Measurements from ENCODE around the gene EPN3. TPM values are rescaled to one million over a fixed set of nuclear protein-coding genes. Genes with fewer than 3 reads are reported as not detected.

Gene EPN3
- total RNA-seq, 1 experiment from 2014 or later, result 17.8 TPM

DNA sequence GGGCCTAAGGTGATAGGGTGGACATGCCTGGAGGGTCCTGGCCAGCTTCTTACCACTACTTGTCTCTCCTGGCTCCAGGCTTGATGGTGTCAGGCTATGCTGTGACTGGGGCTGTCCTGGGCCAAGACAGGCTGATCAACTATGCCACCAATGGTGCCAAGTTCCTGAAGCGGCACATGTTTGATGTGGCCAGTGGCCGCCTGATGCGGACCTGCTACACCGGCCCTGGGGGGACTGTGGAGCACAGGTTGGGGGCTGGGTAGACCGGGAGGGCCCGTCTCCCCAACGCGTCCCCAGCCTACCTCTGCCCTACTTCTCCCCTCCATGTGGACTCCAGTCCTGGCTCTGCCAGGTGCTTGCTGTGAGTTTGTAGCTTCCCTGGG is 18.9 kb downstream of the EPN3 start (continued):
- TF ChIP-seq, protein P1, sequence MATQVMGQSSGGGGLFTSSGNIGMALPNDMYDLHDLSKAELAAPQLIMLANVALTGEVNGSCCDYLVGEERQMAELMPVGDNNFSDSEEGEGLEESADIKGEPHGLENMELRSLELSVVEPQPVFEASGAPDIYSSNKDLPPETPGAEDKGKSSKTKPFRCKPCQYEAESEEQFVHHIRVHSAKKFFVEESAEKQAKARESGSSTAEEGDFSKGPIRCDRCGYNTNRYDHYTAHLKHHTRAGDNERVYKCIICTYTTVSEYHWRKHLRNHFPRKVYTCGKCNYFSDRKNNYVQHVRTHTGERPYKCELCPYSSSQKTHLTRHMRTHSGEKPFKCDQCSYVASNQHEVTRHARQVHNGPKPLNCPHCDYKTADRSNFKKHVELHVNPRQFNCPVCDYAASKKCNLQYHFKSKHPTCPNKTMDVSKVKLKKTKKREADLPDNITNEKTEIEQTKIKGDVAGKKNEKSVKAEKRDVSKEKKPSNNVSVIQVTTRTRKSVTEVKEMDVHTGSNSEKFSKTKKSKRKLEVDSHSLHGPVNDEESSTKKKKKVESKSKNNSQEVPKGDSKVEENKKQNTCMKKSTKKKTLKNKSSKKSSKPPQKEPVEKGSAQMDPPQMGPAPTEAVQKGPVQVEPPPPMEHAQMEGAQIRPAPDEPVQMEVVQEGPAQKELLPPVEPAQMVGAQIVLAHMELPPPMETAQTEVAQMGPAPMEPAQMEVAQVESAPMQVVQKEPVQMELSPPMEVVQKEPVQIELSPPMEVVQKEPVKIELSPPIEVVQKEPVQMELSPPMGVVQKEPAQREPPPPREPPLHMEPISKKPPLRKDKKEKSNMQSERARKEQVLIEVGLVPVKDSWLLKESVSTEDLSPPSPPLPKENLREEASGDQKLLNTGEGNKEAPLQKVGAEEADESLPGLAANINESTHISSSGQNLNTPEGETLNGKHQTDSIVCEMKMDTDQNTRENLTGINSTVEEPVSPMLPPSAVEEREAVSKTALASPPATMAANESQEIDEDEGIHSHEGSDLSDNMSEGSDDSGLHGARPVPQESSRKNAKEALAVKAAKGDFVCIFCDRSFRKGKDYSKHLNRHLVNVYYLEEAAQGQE (IDR thresholded peaks at IDR 0.05; ENCODE audit: low read depth), result no peak
- TF ChIP-seq, protein P2, sequence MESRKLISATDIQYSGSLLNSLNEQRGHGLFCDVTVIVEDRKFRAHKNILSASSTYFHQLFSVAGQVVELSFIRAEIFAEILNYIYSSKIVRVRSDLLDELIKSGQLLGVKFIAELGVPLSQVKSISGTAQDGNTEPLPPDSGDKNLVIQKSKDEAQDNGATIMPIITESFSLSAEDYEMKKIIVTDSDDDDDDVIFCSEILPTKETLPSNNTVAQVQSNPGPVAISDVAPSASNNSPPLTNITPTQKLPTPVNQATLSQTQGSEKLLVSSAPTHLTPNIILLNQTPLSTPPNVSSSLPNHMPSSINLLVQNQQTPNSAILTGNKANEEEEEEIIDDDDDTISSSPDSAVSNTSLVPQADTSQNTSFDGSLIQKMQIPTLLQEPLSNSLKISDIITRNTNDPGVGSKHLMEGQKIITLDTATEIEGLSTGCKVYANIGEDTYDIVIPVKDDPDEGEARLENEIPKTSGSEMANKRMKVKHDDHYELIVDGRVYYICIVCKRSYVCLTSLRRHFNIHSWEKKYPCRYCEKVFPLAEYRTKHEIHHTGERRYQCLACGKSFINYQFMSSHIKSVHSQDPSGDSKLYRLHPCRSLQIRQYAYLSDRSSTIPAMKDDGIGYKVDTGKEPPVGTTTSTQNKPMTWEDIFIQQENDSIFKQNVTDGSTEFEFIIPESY (IDR thresholded peaks at IDR 0.05; ENCODE audit: extremely low read depth, insufficient replicate concordance, low read length), result no peak
- TF ChIP-seq SP1 (IDR thresholded peaks at IDR 0.05; ENCODE audit: low read depth) (no peak), EZH2phosphoT487 (IDR thresholded peaks at IDR 0.05; ENCODE audit: borderline replicate concordance) (no peak), TCF7L2 (IDR thresholded peaks at IDR 0.05; ENCODE audit: borderline replicate concordance, extremely low read depth, insufficient read depth, insufficient read length) (no peak), YY1 (IDR thresholded peaks at IDR 0.05; ENCODE audit: extremely low read depth, insufficient replicate concordance, low read depth, low read length) (no peak), SIN3A (IDR thresholded peaks at IDR 0.05; ENCODE audit: low read depth) (no peak), ZNF274 (IDR thresholded peaks at IDR 0.05; ENCODE audit: low read depth, low read length) (no peak), CBX3 (IDR thresholded peaks at IDR 0.05; ENCODE audit: low read depth) (no peak)
